Endothelial cell (in vitro differentiated cells): Measurements from ENCODE around the gene TNFRSF4. TPM values are rescaled to one million over a fixed set of nuclear protein-coding genes. Genes with fewer than 3 reads are reported as not detected.

Experiments used
- DNase-seq: peaks from one replicate; pipeline ENCODE4 v3.0.0; 2021; ENCODE audit warnings: low spot score
- H3K27ac Mint-ChIP-seq: one replicate; pipeline ENCODE4 v1.8.0; 2021; ENCODE audit warnings: mixed read lengths, inconsistent platforms; ENCODE audit not compliant: unreplicated experiment
- H3K27me3 Mint-ChIP-seq: one replicate; pipeline ENCODE4 v1.8.0; 2021; ENCODE audit warnings: mild to moderate bottlenecking, moderate library complexity, mixed read lengths, inconsistent platforms; ENCODE audit not compliant: unreplicated experiment
- H3K36me3 Mint-ChIP-seq: one replicate; pipeline ENCODE4 v1.8.0; 2021; ENCODE audit warnings: mild to moderate bottlenecking, low read depth, mixed read lengths, inconsistent platforms; ENCODE audit not compliant: unreplicated experiment
- H3K4me1 Mint-ChIP-seq: one replicate; pipeline ENCODE4 v1.8.0; 2021; ENCODE audit warnings: mild to moderate bottlenecking, mixed read lengths, inconsistent platforms; ENCODE audit not compliant: unreplicated experiment
- H3K4me3 Mint-ChIP-seq: one replicate; pipeline ENCODE4 v1.8.0; 2021; ENCODE audit warnings: mild to moderate bottlenecking, mixed read lengths, inconsistent platforms; ENCODE audit not compliant: unreplicated experiment
- H3K9me3 Mint-ChIP-seq: one replicate; pipeline ENCODE4 v1.8.0; 2021; ENCODE audit warnings: mixed read lengths, inconsistent platforms; ENCODE audit not compliant: unreplicated experiment
- CTCF ChIP-seq: fragments of 200-600 bp; sonication (generic); IDR thresholded peaks from one replicate; pipeline ENCODE4 v1.5.0; 2021; ENCODE audit warnings: antibody characterized with exemption; ENCODE audit not compliant: unreplicated experiment
- total RNA-seq: library from RNA; stranded (reverse); fragmentation: NEBNext Ultra II Directional; extraction: Animal tissue kit (Norgen Biotek cat#: 25700); gene quantifications from one replicate; pipeline ENCODE4 v1.2.1, GENCODE V29; 2021; ENCODE audit not compliant: unreplicated experiment

TNFRSF4 gene
- total RNA-seq, 1 donor from 2014 or later = 0.80 TPM

GRCh38 chr1:1259951-1260600, 46.1 kb upstream of the TNFRSF4 start:
- peaks cover 46% of the 10 kb centered on the region for H3K36me3 Mint-ChIP-seq
- no peak overlapping the region for H3K4me3 Mint-ChIP-seq
- no peaks in the 10 kb centered on the region for H3K9me3 Mint-ChIP-seq
- TF ChIP-seq CTCF = no peak
- H3K27ac Mint-ChIP-seq = peak overlapping the region; percentile 9
- peaks cover 11% of the 10 kb centered on the region for H3K27me3 Mint-ChIP-seq
- peaks cover 5% of the 10 kb centered on the region for H3K4me1 Mint-ChIP-seq
- DNase-seq = no peak

GRCh38 chr1:1259540-1259939, 45.6 kb upstream of the TNFRSF4 start:
- no peak for TF ChIP-seq CTCF
- Mint-ChIP-seq H3K4me3 (no peak overlapping the region), H3K36me3 (peaks cover 47% of the 10 kb centered on the region)

GRCh38 chr1:1259119-1259488, 45.2 kb upstream of the TNFRSF4 start:
- Mint-ChIP-seq H3K9me3 (no peaks in the 10 kb centered on the region), H3K4me1 (peaks cover 5% of the 10 kb centered on the region), H3K27ac (no peak overlapping the region), H3K4me3 (no peak overlapping the region), H3K27me3 (peaks cover 11% of the 10 kb centered on the region), H3K36me3 (peaks cover 47% of the 10 kb centered on the region)
- DNase-seq = no peak
- no peak for TF ChIP-seq CTCF

More at GRCh38 chr1:1259540-1259939, 45.6 kb upstream of the TNFRSF4 start:
- Mint-ChIP-seq H3K4me1 (peaks cover 5% of the 10 kb centered on the region), H3K9me3 (no peaks in the 10 kb centered on the region), H3K27ac (no peak overlapping the region), H3K27me3 (peaks cover 11% of the 10 kb centered on the region)
- DNase-seq = no peak

- H3K9me3 Mint-ChIP-seq = no peaks in the 10 kb centered on the region
- H3K27me3 Mint-ChIP-seq = peaks cover 14% of the 10 kb centered on the region
- no peak overlapping the region for H3K4me3 Mint-ChIP-seq
- H3K36me3 Mint-ChIP-seq = peaks cover 51% of the 10 kb centered on the region
- no peak for DNase-seq
- no peak for TF ChIP-seq CTCF
- H3K4me1 Mint-ChIP-seq = peaks cover 5% of the 10 kb centered on the region
- no peak overlapping the region for H3K27ac Mint-ChIP-seq
Measured at GRCh38 chr1:1256956-1257871, 43.3 kb upstream of the TNFRSF4 start.

- Mint-ChIP-seq H3K4me3 (no peak overlapping the region), H3K27me3 (peaks cover 15% of the 10 kb centered on the region)
Measured at GRCh38 chr1:1255611-1256010, 41.7 kb upstream of the TNFRSF4 start.

More at GRCh38 chr1:1255611-1256010, 41.7 kb upstream of the TNFRSF4 start:
- H3K36me3 Mint-ChIP-seq = peaks cover 44% of the 10 kb centered on the region
- H3K4me1 Mint-ChIP-seq = no peaks in the 10 kb centered on the region
- DNase-seq = no peak
- H3K9me3 Mint-ChIP-seq = no peaks in the 10 kb centered on the region
- no peak overlapping the region for H3K27ac Mint-ChIP-seq
- no peak for TF ChIP-seq CTCF
